Measurements from ENCODE around the gene AZIN2.
"Not testable (repeated sequence)": the region's sequence is repeated elsewhere in the genome, so short reads cannot be mapped to it uniquely, and the experiment has no call there.

The AZIN2 gene

GRCh38 chr1:33131191-33131590, 50.2 kb downstream of the AZIN2 start:
- no peak for DNase-seq

- DNase-seq, result no peak
Measured at GRCh38 chr1:33132549-33132948, 51.6 kb downstream of the AZIN2 start.

- DNase-seq, result no peak
Measured at GRCh38 chr1:33133478-33134105, 52.6 kb downstream of the AZIN2 start.

GRCh38 chr1:33136041-33136440, 55.1 kb downstream of the AZIN2 start:
- DNase-seq, result not testable (repeated sequence)

- DNase-seq, result peak; percentile 22
Measured at GRCh38 chr1:33137800-33138199, 56.8 kb downstream of the AZIN2 start.

GRCh38 chr1:33140153-33141149, 59.5 kb downstream of the AZIN2 start:
- no peak for DNase-seq

- DNase-seq, result no peak
Measured at GRCh38 chr1:33141216-33141615, 60.3 kb downstream of the AZIN2 start.

GRCh38 chr1:33141781-33142180, 60.8 kb downstream of the AZIN2 start:
- DNase-seq, result no peak

- DNase-seq, result peak; percentile 21
Measured at GRCh38 chr1:33142483-33143064, 61.6 kb downstream of the AZIN2 start.

GRCh38 chr1:33143176-33143575, 62.2 kb downstream of the AZIN2 start:
- DNase-seq, result no peak

GRCh38 chr1:33143698-33144097, 62.7 kb downstream of the AZIN2 start:
- DNase-seq, result no peak

GRCh38 chr1:33146003-33146402, 65.0 kb downstream of the AZIN2 start:
- no peak for DNase-seq

- no peak for DNase-seq
Measured at GRCh38 chr1:33147275-33147996, 66.5 kb downstream of the AZIN2 start.

GRCh38 chr1:33147997-33148314, 67.0 kb downstream of the AZIN2 start:
- no peak for DNase-seq

- DNase-seq, result no peak
Measured at GRCh38 chr1:33148615-33149014, 67.7 kb downstream of the AZIN2 start.

GRCh38 chr1:33149453-33150190, 68.7 kb downstream of the AZIN2 start:
- DNase-seq, result no peak

- no peak for DNase-seq
Measured at GRCh38 chr1:33150522-33150921, 69.6 kb downstream of the AZIN2 start.

- DNase-seq, result no peak
Measured at GRCh38 chr1:33151116-33151515, 70.2 kb downstream of the AZIN2 start.

GRCh38 chr1:33152685-33153432, 71.9 kb downstream of the AZIN2 start:
- DNase-seq, result no peak

GRCh38 chr1:33153650-33154049, 72.7 kb downstream of the AZIN2 start:
- DNase-seq, result no peak

GRCh38 chr1:33155877-33156538, 75.1 kb downstream of the AZIN2 start:
- DNase-seq, result no peak

Data from CD4-positive, alpha-beta T cell treated with Interleukin-15 for 1 hour (primary cell).